Activated CD4-positive, alpha-beta T cell treated with anti-CD3 and anti-CD28 coated beads, Interleukin-2, amount 10 ng/mL, durations not matched to agents 7 days and 5 days (primary cell): Measurements from ENCODE around the gene VOPP1. TPM values are rescaled to one million over a fixed set of nuclear protein-coding genes. Genes with fewer than 3 reads are reported as not detected.

ENCODE experiments used
- CTCF ChIA-PET: fragments of 350-600 bp; sonication (Branson Sonifier 250); formaldehyde crosslinking; loops from one replicate; lab custom pipeline; 2021; ENCODE audit warnings: antibody characterized with exemption; lab: Charles Lee
- POLR2A ChIA-PET: fragments of 350-600 bp; sonication (Branson Sonifier 250); formaldehyde crosslinking; loops from one replicate; lab custom pipeline; 2021; ENCODE audit warnings: antibody characterized with exemption; lab: Charles Lee
- DNase-seq: peaks from one replicate; pipeline ENCODE4 v3.0.0-alpha.2; 2020
- H3K27ac Mint-ChIP-seq: one replicate; pipeline ENCODE4 v1.8.0; 2021; ENCODE audit warnings: mild to moderate bottlenecking, moderate library complexity, mixed read lengths
- H3K27me3 Mint-ChIP-seq: one replicate; pipeline ENCODE4 v1.8.0; 2021; ENCODE audit warnings: mixed read lengths
- H3K36me3 Mint-ChIP-seq: one replicate; pipeline ENCODE4 v1.8.0; 2021; ENCODE audit warnings: low read depth, mixed read lengths
- H3K4me1 Mint-ChIP-seq: one replicate; pipeline ENCODE4 v1.8.0; 2021; ENCODE audit warnings: mixed read lengths
- H3K4me3 Mint-ChIP-seq: one replicate; pipeline ENCODE4 v1.8.0; 2021; ENCODE audit warnings: mild to moderate bottlenecking, moderate library complexity, mixed read lengths
- H3K9me3 Mint-ChIP-seq: one replicate; pipeline ENCODE4 v1.8.0; 2021; ENCODE audit warnings: mixed read lengths
- total RNA-seq, 2 experiments: library from RNA; stranded (reverse); gene quantifications; one replicate each; pipeline ENCODE4 v1.2.3, GENCODE V29; 2021

Gene VOPP1
- total RNA-seq, 2 experiments from 2014 or later: 74.5 to 77.2 TPM

DNA sequence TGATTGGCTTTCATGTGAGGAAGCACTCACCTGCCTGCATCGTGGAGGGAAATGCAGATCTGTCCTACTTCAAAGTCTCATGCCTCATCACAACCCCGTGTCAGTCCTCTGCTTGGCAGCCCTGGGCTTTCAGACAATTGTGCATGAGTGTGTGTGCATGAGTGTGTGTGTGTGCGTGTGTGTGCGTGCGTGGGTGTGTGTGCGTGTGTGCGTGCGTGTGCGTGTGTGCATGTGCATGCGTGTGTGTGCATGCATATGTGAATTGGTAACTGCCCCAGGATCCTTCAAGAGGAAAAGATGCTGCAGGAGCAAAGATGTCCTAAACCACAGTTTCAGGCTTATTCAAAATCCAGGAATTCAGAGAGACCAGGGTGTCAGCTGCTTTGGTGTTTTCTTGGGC is 135.8 kb downstream of the VOPP1 start:
- Mint-ChIP-seq H3K27ac (no peak overlapping the region), H3K4me3 (no peak overlapping the region), H3K9me3 (no peaks in the 10 kb centered on the region), H3K4me1 (peaks cover 57% of the 10 kb centered on the region), H3K36me3 (peaks cover 4% of the 10 kb centered on the region), H3K27me3 (no peaks in the 10 kb centered on the region)
- CTCF ChIA-PET: no interaction called here
- DNase-seq: no peak
- POLR2A ChIA-PET: no interaction called here

DNA sequence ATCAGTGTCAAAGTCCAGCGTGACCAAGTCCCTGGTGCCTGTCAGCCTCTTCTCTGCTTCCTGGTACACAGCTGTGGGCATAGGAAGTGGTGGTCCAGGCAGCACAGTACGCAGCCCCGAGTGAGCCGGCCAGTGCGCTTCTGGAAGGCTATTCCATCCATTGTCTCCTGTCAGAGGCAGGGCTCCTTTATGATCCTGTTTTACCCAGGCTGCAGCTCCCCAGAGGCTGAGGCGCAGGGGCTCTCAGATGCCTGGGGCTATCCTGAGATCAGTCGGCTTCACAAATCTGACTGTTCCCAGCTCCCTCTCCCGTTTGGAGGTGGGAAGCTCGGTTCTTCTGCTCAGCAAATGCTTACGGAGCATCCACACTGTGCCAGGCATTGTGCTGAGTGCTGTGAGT is 136.8 kb downstream of the VOPP1 start:
- ChIA-PET CTCF (interaction anchor here (0.6 kb wide), 1 partner anchor 93 kb away, joined by 4 read pairs; no protein-coding TSS in a partner anchor), POLR2A (no interaction called here)
- Mint-ChIP-seq H3K4me1 (peaks cover 50% of the 10 kb centered on the region), H3K4me3 (no peak overlapping the region), H3K36me3 (peaks cover 4% of the 10 kb centered on the region), H3K27me3 (no peaks in the 10 kb centered on the region), H3K27ac (no peak overlapping the region), H3K9me3 (no peaks in the 10 kb centered on the region)
- DNase-seq: no peak

- CTCF ChIA-PET: interaction anchor here (0.6 to 1.3 kb wide), 6 partner anchors 9 to 194 kb away, joined by 3 to 6 read pairs (median 3); no protein-coding TSS in a partner anchor
- no peak overlapping the region for H3K4me3 Mint-ChIP-seq
- no peaks in the 10 kb centered on the region for H3K27me3 Mint-ChIP-seq
- H3K27ac Mint-ChIP-seq: peak overlapping the region; percentile 76
- peak; percentile 42 for DNase-seq
- peaks cover 4% of the 10 kb centered on the region for H3K36me3 Mint-ChIP-seq
- H3K4me1 Mint-ChIP-seq: peaks cover 27% of the 10 kb centered on the region
- POLR2A ChIA-PET: no interaction called here
- no peaks in the 10 kb centered on the region for H3K9me3 Mint-ChIP-seq
Measured at GRCh38 chr7:55432939-55433784, 139.1 kb downstream of the VOPP1 start.

GRCh38 chr7:55432506-55432905 is 139.8 kb downstream of the VOPP1 start:
- Mint-ChIP-seq H3K4me1 (peaks cover 25% of the 10 kb centered on the region), H3K27me3 (no peaks in the 10 kb centered on the region), H3K9me3 (no peaks in the 10 kb centered on the region), H3K27ac (peak overlapping the region; percentile 76), H3K4me3 (no peak overlapping the region), H3K36me3 (peaks cover 2% of the 10 kb centered on the region)
- POLR2A ChIA-PET: no interaction called here
- DNase-seq: no peak
- CTCF ChIA-PET: interaction anchor here (0.6 to 1.3 kb wide), 5 partner anchors 9 to 194 kb away, joined by 3 to 5 read pairs (median 3); no protein-coding TSS in a partner anchor

GRCh38 chr7:55431898-55432297 is 140.4 kb downstream of the VOPP1 start:
- H3K9me3 Mint-ChIP-seq: no peaks in the 10 kb centered on the region
- no peak overlapping the region for H3K4me3 Mint-ChIP-seq
- CTCF ChIA-PET: interaction anchor here (0.7 to 1.3 kb wide), 3 partner anchors 8 to 103 kb away, joined by 3 to 5 read pairs (median 3); no protein-coding TSS in a partner anchor

DNA sequence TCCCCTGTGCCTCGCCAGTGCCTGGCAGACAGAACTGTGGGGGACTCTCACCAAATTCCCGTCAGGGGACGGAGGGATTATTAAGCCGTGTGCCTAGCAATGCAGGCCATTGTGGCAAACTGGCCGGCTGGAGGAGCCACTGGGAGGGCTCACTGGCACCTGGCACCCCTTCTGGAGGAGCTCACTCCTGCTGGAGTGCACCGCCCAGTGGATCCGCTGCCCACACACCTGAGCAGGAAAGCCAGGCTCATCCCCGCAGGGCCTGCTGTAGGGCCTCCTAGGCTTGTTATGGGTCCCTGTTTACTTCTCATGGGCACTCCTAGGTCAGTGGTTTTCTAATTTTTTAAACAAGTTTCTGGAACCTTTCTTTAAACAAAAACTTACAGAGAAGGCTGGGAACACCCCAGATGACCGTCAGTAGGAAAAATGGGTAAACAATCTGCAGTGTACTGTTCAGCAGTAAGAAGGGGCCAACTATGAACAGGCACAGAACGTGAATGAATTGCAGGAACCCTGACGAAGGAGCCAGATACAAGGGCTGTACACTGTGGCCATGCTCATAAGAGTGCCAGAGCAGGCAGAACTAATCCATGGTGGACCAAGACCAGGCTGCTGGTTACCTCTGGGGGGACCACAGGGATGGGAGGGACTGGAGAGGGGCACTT is 142.3 kb downstream of the VOPP1 start:
- Mint-ChIP-seq H3K27me3 (no peaks in the 10 kb centered on the region), H3K27ac (no peak overlapping the region), H3K36me3 (peaks cover 3% of the 10 kb centered on the region), H3K4me3 (no peak overlapping the region), H3K4me1 (peaks cover 17% of the 10 kb centered on the region), H3K9me3 (no peaks in the 10 kb centered on the region)
- CTCF ChIA-PET: no interaction called here
- POLR2A ChIA-PET: no interaction called here
- no peak for DNase-seq

More at GRCh38 chr7:55431898-55432297, 140.4 kb downstream of the VOPP1 start:
- no peak for DNase-seq
- Mint-ChIP-seq H3K27me3 (no peaks in the 10 kb centered on the region), H3K4me1 (peaks cover 25% of the 10 kb centered on the region), H3K36me3 (no peaks in the 10 kb centered on the region), H3K27ac (no peak overlapping the region)
- POLR2A ChIA-PET: interaction anchor here (0.6 kb wide), 1 partner anchor 419 kb away, joined by 3 read pairs; no protein-coding TSS in a partner anchor

DNA sequence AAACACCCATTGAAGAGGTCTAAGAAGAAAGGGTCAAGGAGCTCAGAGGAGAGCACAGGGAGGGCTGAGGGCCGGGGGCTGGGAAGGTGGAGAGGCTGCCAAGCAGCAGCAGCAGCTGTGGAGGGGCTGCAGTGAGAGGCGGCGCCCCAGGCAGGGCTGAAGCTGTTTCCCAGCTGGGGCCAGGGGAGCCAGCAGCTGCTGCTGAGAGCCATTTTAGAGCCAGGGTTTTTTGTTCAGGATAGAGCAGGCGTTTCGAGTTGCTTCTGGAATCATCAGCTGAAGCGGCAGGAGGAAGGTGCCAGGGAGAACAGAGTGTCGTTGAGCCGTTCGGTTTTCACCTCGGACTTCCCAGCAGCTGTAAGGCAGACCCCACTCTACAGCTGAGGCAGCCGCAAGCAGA is 144.5 kb downstream of the VOPP1 start:
- Mint-ChIP-seq H3K4me3 (no peak overlapping the region), H3K36me3 (peaks cover 3% of the 10 kb centered on the region), H3K27me3 (no peaks in the 10 kb centered on the region), H3K27ac (no peak overlapping the region), H3K4me1 (peaks cover 6% of the 10 kb centered on the region), H3K9me3 (no peaks in the 10 kb centered on the region)
- no peak for DNase-seq
- ChIA-PET CTCF (interaction anchor here (1.0 to 1.3 kb wide), 2 partner anchors 88 to 147 kb away, joined by 3 read pairs; no protein-coding TSS in a partner anchor), POLR2A (no interaction called here)

- Mint-ChIP-seq H3K4me1 (peaks cover 3% of the 10 kb centered on the region), H3K9me3 (no peaks in the 10 kb centered on the region), H3K4me3 (no peak overlapping the region), H3K27ac (no peak overlapping the region), H3K36me3 (peaks cover 3% of the 10 kb centered on the region), H3K27me3 (no peaks in the 10 kb centered on the region)
- CTCF ChIA-PET: interaction anchor here (1.3 kb wide), 1 partner anchor 88 kb away, joined by 3 read pairs; no protein-coding TSS in a partner anchor
- POLR2A ChIA-PET: no interaction called here
- DNase-seq: no peak
Measured at GRCh38 chr7:55427342-55427741, 145.0 kb downstream of the VOPP1 start.

DNA sequence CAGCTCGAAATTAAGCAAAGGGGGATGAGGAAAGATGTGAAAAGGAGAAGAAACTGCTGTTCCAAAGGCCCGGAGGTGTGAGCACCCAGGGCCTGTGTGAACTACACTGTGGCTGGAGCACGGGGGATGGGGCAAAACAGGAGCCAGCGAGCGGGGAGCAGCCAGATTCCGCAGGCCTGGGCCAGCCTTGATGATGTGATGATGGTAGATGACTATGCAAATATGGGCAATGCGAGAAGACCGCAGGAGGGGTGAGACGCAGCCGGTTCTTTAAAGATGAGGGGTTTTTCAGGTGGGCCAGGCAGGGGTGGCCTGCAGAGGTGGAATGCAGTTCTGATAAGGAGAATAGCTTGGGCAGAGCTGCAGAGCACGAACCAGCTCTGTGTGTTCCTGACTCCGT is 145.6 kb downstream of the VOPP1 start:
- no peaks in the 10 kb centered on the region for H3K27me3 Mint-ChIP-seq
- peaks cover 3% of the 10 kb centered on the region for H3K36me3 Mint-ChIP-seq
- POLR2A ChIA-PET: no interaction called here
- no peaks in the 10 kb centered on the region for H3K9me3 Mint-ChIP-seq
- no peak overlapping the region for H3K27ac Mint-ChIP-seq
- peaks cover 3% of the 10 kb centered on the region for H3K4me1 Mint-ChIP-seq
- no peak overlapping the region for H3K4me3 Mint-ChIP-seq
- DNase-seq: no peak
- CTCF ChIA-PET: interaction anchor here (1.3 kb wide), 1 partner anchor 89 kb away, joined by 3 read pairs; no protein-coding TSS in a partner anchor

- ChIA-PET POLR2A (no interaction called here), CTCF (interaction anchor here (3.1 kb wide), 1 partner anchor 10 kb away, joined by 14 read pairs; no protein-coding TSS in a partner anchor)
- H3K9me3 Mint-ChIP-seq: no peaks in the 10 kb centered on the region
- H3K27ac Mint-ChIP-seq: no peak overlapping the region
- peaks cover 3% of the 10 kb centered on the region for H3K4me1 Mint-ChIP-seq
- no peaks in the 10 kb centered on the region for H3K27me3 Mint-ChIP-seq
- peaks cover 3% of the 10 kb centered on the region for H3K36me3 Mint-ChIP-seq
- no peak for DNase-seq
- H3K4me3 Mint-ChIP-seq: no peak overlapping the region
Measured at GRCh38 chr7:55425141-55425752, 147.1 kb downstream of the VOPP1 start.

GRCh38 chr7:55423891-55424290 is 148.4 kb downstream of the VOPP1 start:
- peaks cover 3% of the 10 kb centered on the region for H3K36me3 Mint-ChIP-seq
- H3K4me3 Mint-ChIP-seq: no peak overlapping the region
- CTCF ChIA-PET: interaction anchor here (0.6 to 3.1 kb wide), 4 partner anchors 9 to 616 kb away, joined by 3 to 14 read pairs (median 4); no protein-coding TSS in a partner anchor
- no peak overlapping the region for H3K27ac Mint-ChIP-seq
- H3K9me3 Mint-ChIP-seq: no peaks in the 10 kb centered on the region
- no peaks in the 10 kb centered on the region for H3K27me3 Mint-ChIP-seq
- POLR2A ChIA-PET: no interaction called here
- no peak for DNase-seq
- peaks cover 3% of the 10 kb centered on the region for H3K4me1 Mint-ChIP-seq

DNA sequence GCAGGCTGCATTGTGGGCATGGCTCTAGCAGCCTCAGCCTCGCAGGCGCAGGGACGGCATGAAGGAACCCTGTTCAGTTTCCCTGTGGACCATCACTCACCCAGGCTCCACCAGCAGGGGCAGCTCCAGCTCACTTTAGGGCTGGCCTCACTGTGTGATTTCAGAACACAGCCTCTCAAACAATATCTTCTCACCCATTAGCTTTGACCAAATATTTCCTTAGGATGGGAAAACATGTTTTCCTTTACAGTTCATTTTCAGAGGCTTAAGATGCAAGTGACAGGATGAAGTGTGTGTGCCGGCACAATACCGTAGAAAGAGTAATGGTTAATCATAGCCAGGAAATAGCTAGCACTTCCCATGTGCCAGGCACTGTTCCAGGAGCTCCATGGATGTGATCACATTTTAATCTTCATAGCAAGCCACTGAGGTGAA is 149.0 kb downstream of the VOPP1 start:
- Mint-ChIP-seq H3K27ac (no peak overlapping the region), H3K4me3 (no peak overlapping the region), H3K9me3 (no peaks in the 10 kb centered on the region), H3K4me1 (peaks cover 3% of the 10 kb centered on the region), H3K36me3 (peaks cover 3% of the 10 kb centered on the region), H3K27me3 (no peaks in the 10 kb centered on the region)
- ChIA-PET POLR2A (no interaction called here), CTCF (interaction anchor here (0.6 to 3.1 kb wide), 3 partner anchors 8 to 617 kb away, joined by 4 to 14 read pairs (median 5); no protein-coding TSS in a partner anchor)
- no peak for DNase-seq
